Ureter (tissue), 1 donor: ENCODE data around the gene PLXDC1. TPM values are rescaled to one million over a fixed set of nuclear protein-coding genes. Genes with fewer than 3 reads are reported as not detected.
"Not testable (repeated sequence)": the region's sequence is repeated elsewhere in the genome, so short reads cannot be mapped to it uniquely, and the experiment has no call there.

Source experiments
- DNase-seq: peaks from one replicate; pipeline ENCODE4 v3.0.0-alpha.2; 2020; ENCODE audit warnings: low spot score
- total RNA-seq: library from RNA; stranded (reverse); gene quantifications from one replicate; pipeline ENCODE4 v1.2.4, GENCODE V29; 2023
- donor health status: DM: yes; HTN: yes; CAD: no.

PLXDC1 gene
- total RNA-seq, 1 donor from 2014 or later = 13.0 TPM

GRCh38 chr17:39155654-39156053, 4.2 kb upstream of the PLXDC1 start:
- DNase-seq = no peak

- peak; percentile 97 for DNase-seq
These were observed 2.2 kb upstream of the PLXDC1 start for GRCh38 chr17:39153599-39154051.

- no peak for DNase-seq
These were observed 744 bp upstream of the PLXDC1 start for GRCh38 chr17:39151943-39152818.

GRCh38 chr17:39150795-39151149, 665 bp downstream of the PLXDC1 start:
- DNase-seq = no peak

GRCh38 chr17:39150104-39150634, 1.3 kb downstream of the PLXDC1 start:
- no peak for DNase-seq

GRCh38 chr17:39147221-39148185, 3.9 kb downstream of the PLXDC1 start:
- DNase-seq = no peak

- no peak for DNase-seq
These were observed 5.2 kb downstream of the PLXDC1 start for GRCh38 chr17:39146273-39146672.

GRCh38 chr17:39145143-39145542, 6.3 kb downstream of the PLXDC1 start:
- no peak for DNase-seq

- peak; percentile 92 for DNase-seq
These were observed 7.0 kb downstream of the PLXDC1 start for GRCh38 chr17:39144416-39144840.

- DNase-seq = no peak
These were observed 7.8 kb downstream of the PLXDC1 start for GRCh38 chr17:39143552-39144093.

GRCh38 chr17:39141915-39142664, 9.3 kb downstream of the PLXDC1 start:
- no peak for DNase-seq

- DNase-seq = no peak
These were observed 10.1 kb downstream of the PLXDC1 start for GRCh38 chr17:39141294-39141693.

GRCh38 chr17:39139561-39139960, 11.9 kb downstream of the PLXDC1 start:
- DNase-seq = no peak

- DNase-seq = no peak
These were observed 12.3 kb downstream of the PLXDC1 start for GRCh38 chr17:39139161-39139511.

GRCh38 chr17:39138431-39139160, 12.8 kb downstream of the PLXDC1 start:
- DNase-seq = no peak

GRCh38 chr17:39134878-39135277, 16.6 kb downstream of the PLXDC1 start:
- DNase-seq = no peak

GRCh38 chr17:39132192-39132610, 19.2 kb downstream of the PLXDC1 start:
- no peak for DNase-seq

GRCh38 chr17:39131616-39132015, 19.8 kb downstream of the PLXDC1 start:
- no peak for DNase-seq

GRCh38 chr17:39130205-39130604, 21.2 kb downstream of the PLXDC1 start:
- no peak for DNase-seq

GRCh38 chr17:39129544-39129943, 21.9 kb downstream of the PLXDC1 start:
- DNase-seq = not testable (repeated sequence)
